ENCODE measurements around the gene CUTA. TPM values are rescaled to one million over a fixed set of nuclear protein-coding genes. Genes with fewer than 3 reads are reported as not detected.
"Not testable (repeated sequence)": the region's sequence is repeated elsewhere in the genome, so short reads cannot be mapped to it uniquely, and the experiment has no call there.

The CUTA gene
- total RNA-seq, 1 donor from 2014 or later, result 278 TPM

DNA sequence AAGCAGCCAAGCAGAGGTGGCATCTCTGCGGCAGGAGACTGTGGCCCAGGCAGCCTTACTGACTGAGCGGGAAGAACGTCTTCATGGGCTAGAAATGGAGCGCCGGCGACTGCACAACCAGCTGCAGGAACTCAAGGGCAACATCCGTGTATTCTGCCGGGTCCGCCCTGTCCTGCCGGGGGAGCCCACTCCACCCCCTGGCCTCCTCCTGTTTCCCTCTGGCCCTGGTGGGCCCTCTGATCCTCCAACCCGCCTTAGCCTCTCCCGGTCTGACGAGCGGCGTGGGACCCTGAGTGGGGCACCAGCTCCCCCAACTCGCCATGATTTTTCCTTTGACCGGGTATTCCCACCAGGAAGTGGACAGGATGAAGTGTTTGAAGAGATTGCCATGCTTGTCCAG, 13.0 kb downstream of the CUTA start:
- Mint-ChIP-seq H3K9me3 (no peaks in the 10 kb centered on the region), H3K4me1 (ENCODE audit: unreplicated experiment) (peaks cover 2% of the 10 kb centered on the region), H3K27ac (no peak overlapping the region), H3K4me3 (no peak overlapping the region), H3K36me3 (peaks cover 14% of the 10 kb centered on the region), H3K27me3 (no peaks in the 10 kb centered on the region)
- no peak for DNase-seq (ENCODE audit: extremely low spot score, unreplicated experiment)
- TF ChIP-seq, protein P1, sequence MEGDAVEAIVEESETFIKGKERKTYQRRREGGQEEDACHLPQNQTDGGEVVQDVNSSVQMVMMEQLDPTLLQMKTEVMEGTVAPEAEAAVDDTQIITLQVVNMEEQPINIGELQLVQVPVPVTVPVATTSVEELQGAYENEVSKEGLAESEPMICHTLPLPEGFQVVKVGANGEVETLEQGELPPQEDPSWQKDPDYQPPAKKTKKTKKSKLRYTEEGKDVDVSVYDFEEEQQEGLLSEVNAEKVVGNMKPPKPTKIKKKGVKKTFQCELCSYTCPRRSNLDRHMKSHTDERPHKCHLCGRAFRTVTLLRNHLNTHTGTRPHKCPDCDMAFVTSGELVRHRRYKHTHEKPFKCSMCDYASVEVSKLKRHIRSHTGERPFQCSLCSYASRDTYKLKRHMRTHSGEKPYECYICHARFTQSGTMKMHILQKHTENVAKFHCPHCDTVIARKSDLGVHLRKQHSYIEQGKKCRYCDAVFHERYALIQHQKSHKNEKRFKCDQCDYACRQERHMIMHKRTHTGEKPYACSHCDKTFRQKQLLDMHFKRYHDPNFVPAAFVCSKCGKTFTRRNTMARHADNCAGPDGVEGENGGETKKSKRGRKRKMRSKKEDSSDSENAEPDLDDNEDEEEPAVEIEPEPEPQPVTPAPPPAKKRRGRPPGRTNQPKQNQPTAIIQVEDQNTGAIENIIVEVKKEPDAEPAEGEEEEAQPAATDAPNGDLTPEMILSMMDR (conservative IDR thresholded peaks at IDR 0.05), result no peak

DNA sequence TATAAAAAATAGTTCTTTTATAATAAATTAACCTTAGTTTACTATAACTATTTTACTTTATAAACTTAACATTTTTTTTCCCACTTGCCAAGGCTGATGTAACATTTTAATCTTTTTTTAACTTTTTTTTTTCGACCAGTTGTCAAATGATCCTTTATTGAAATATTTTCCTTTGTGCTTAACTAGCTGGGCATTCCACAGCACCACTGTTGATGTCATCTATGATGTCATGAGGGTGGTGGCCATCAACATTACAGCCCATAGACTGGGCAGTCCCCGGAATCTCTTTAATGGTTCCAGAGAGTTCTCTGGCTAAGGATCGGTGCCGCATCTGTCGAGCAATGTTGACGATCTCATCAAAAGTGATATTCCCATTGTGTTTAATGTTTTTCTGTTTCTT, 18.0 kb downstream of the CUTA start:
- peaks cover 22% of the 10 kb centered on the region for H3K36me3 Mint-ChIP-seq
- H3K4me3 Mint-ChIP-seq; H3K27me3 Mint-ChIP-seq; DNase-seq (ENCODE audit: extremely low spot score, unreplicated experiment); H3K4me1 Mint-ChIP-seq (ENCODE audit: unreplicated experiment); H3K27ac Mint-ChIP-seq; H3K9me3 Mint-ChIP-seq: not testable (repeated sequence)

DNA sequence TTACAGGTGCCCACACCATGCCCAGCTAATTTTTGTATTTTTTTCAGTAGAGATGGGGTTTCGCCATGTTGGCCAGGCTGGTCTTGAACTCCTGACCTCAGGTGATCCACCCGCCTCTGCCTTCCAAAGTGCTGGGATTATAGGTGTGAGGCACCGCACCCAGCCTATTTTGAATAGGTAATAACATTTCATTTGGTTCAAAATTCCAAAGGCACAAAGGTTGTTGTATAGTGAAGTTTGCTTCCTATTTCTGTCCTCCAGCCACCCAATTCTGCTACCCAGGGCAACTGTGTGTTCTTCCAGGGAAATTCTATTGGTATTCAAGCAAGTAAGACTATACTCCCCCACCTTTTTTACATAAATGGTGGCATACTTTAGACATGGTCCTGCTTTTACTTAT, 19.3 kb downstream of the CUTA start:
- H3K4me3 Mint-ChIP-seq; H3K27ac Mint-ChIP-seq; H3K27me3 Mint-ChIP-seq; H3K9me3 Mint-ChIP-seq; DNase-seq (ENCODE audit: extremely low spot score, unreplicated experiment): not testable (repeated sequence)
- peaks cover 14% of the 10 kb centered on the region for H3K4me1 Mint-ChIP-seq (ENCODE audit: unreplicated experiment)
- H3K36me3 Mint-ChIP-seq, result peaks cover 16% of the 10 kb centered on the region

DNA sequence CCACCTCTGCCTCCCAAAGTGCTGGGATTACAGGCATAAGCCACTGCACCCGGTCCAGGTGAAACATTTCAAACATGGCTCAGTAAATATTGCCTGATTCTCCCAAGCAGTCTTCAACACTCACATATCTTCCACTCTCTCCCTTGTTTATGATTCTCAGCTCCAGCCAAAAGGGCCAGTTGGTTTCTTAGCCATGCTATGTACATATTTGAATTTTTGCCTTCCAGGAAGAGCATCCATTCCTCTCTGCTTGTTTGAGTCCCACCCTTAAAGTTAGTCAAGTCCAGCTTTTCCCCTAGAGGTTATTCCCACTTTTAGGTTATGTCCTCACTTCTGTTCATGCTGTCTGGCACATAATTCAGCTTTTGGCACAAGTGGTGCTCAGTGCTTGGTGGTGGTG, 20.4 kb downstream of the CUTA start:
- Mint-ChIP-seq H3K36me3 (peaks cover 19% of the 10 kb centered on the region), H3K4me3 (no peak overlapping the region), H3K4me1 (ENCODE audit: unreplicated experiment) (peaks cover 21% of the 10 kb centered on the region), H3K27ac (no peak overlapping the region), H3K9me3 (no peaks in the 10 kb centered on the region), H3K27me3 (no peaks in the 10 kb centered on the region)
- TF ChIP-seq, protein P1 (conservative IDR thresholded peaks at IDR 0.05), result no peak
- no peak for DNase-seq (ENCODE audit: extremely low spot score, unreplicated experiment)

DNA sequence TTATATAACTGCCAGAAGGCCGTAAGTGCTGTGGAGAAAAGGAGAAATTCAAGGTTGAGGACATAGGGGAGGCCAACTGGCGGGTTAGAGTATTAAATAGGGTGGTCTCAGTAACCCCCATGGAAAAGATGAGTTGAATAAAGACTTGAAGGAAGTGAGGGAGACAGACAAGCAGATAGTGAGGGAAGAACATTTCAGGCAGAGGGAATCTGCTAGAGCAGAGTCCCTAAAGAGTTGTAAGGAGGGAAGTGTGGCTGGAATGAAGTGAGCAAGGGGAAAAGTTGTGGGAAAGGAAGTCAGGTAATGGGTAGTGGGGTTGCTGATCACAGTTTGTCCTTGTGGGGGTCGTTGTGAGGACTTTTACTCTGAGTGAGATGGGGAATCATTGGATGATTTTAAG, 24.9 kb downstream of the CUTA start:
- Mint-ChIP-seq H3K27ac (peak overlapping the region; percentile 97), H3K27me3 (no peaks in the 10 kb centered on the region), H3K4me1 (ENCODE audit: unreplicated experiment) (peaks cover 34% of the 10 kb centered on the region), H3K36me3 (peaks cover 17% of the 10 kb centered on the region), H3K4me3 (peak overlapping the region; percentile 91), H3K9me3 (no peaks in the 10 kb centered on the region)
- TF ChIP-seq, protein P1 (conservative IDR thresholded peaks at IDR 0.05), result no peak
- no peak for DNase-seq (ENCODE audit: extremely low spot score, unreplicated experiment)

DNA sequence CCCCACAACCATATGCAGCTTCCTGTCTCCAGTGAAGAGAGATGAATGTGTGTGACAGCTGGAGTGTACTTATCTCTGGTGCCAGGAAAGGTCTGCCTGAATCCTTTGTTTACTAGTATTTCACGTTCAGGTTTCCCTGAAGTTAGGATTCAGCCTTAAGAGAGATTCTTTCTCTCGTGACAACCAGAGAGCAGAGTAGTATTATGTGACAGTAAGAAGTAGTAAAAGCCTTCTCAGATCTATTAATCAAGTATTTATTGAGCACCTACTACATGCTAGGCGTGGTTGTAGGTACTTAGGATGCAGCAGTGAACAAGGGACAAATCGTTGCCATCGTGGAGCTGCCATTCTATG, 25.3 kb downstream of the CUTA start:
- Mint-ChIP-seq H3K4me1 (ENCODE audit: unreplicated experiment) (peaks cover 34% of the 10 kb centered on the region), H3K9me3 (no peaks in the 10 kb centered on the region), H3K27me3 (no peaks in the 10 kb centered on the region), H3K36me3 (peaks cover 13% of the 10 kb centered on the region), H3K27ac (peak overlapping the region; percentile 97), H3K4me3 (peak overlapping the region; percentile 91)
- DNase-seq (ENCODE audit: extremely low spot score, unreplicated experiment), result no peak
- TF ChIP-seq, protein P1 (conservative IDR thresholded peaks at IDR 0.05), result no peak

DNA sequence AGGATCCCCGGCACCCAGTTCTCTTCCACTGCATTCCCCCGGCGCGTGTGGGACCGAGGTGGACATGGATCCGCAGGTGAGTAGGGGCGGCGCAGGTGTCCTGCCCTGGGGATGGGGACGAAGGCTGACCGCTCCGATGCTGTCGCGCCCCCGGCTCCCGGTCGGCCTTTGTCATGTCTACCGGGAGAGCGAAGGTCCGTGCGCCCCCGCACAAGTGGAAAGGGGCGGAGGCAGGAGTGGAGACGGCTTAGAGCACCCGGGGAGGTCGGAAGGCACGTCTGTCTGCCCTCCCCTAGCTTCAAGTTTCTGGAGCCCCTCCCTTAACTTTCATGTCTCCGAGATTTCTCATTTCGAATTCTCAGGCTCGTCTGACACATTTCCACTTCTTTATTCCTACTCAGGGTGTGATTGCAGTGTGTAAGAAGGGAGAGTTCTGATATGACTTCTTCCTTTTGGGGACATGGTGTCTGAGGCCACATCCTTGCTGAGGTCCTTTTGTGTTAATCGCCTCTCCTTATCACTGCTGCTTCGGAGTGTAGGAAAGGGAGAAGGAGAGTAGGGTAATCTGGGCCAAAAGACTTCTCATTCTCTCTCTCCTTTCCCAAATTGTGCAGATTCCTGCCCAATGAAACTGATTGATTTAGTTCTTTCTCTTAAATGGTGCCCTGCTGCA, 25.8 kb downstream of the CUTA start:
- TF ChIP-seq, protein P1 (conservative IDR thresholded peaks at IDR 0.05), result no peak
- no peak for DNase-seq (ENCODE audit: extremely low spot score, unreplicated experiment)
- Mint-ChIP-seq H3K4me3 (peak overlapping the region; percentile 91), H3K36me3 (peaks cover 10% of the 10 kb centered on the region), H3K27me3 (no peaks in the 10 kb centered on the region), H3K9me3 (no peaks in the 10 kb centered on the region), H3K27ac (peak overlapping the region; percentile 97), H3K4me1 (ENCODE audit: unreplicated experiment) (peaks cover 34% of the 10 kb centered on the region)
